ENCODE data around the gene H6PD. TPM values are rescaled to one million over a fixed set of nuclear protein-coding genes. Genes with fewer than 3 reads are reported as not detected.

The H6PD gene
- total and polyA plus RNA-seq, 8 donors = 3.2 to 54.3 (median 22.7) TPM

- no peaks in the 10 kb centered on the region for H3K9me3 ChIP-seq
- 40 to 61% (median 44%) methylated on average over 3 of the region's 3 CpGs for WGBS, 5 donors
- TF ChIP-seq POLR2A (IDR thresholded peaks at IDR 0.05) (no peak), CTCF (IDR thresholded peaks at IDR 0.05) (no peak), EP300 (IDR thresholded peaks at IDR 0.05) (no peak), POLR2AphosphoS5 (IDR thresholded peaks at IDR 0.05) (no peak)
- peaks cover 60 to 100% (median 82%) of the 10 kb centered on the region in 4 donors for H3K4me1 ChIP-seq
- no peaks in the 10 kb centered on the region for H3K27me3 ChIP-seq
- H3K4me3 ChIP-seq = peak overlapping the region in 1 of 4 donors; percentile 29
- peaks cover 10 to 58% (median 42%) of the 10 kb centered on the region in 4 donors for H3K36me3 ChIP-seq
- H3K27ac ChIP-seq = peak overlapping the region; percentile 68 to 84 (median 73)
- intact Hi-C loops (cut with DNase I; ENCODE audit: low total_unique reads) = no loop called here
- no peak for DNase-seq
These were observed 14.6 kb downstream of the H6PD start for GRCh38 chr1:9249263-9249533.

GRCh38 chr1:9249534-9250410 lies 15.2 kb downstream of the H6PD start:
- peak; percentile 64 to 67 for DNase-seq
- 41 to 59% (median 47%) methylated on average over 10 to 17 of the region's 17 CpGs for WGBS, 5 donors
- peaks cover 54 to 98% (median 78%) of the 10 kb centered on the region in 4 donors for H3K4me1 ChIP-seq

GRCh38 chr1:9250411-9251381 lies 16.1 kb downstream of the H6PD start:
- TF ChIP-seq EP300 (IDR thresholded peaks at IDR 0.05) (no peak), POLR2AphosphoS5 (IDR thresholded peaks at IDR 0.05) (peak in 1 of 3 donors; percentile 42)
- Histone ChIP-seq H3K36me3 (peaks cover 10 to 64% (median 43%) of the 10 kb centered on the region in 4 donors), H3K4me3 (peak overlapping the region in 1 of 4 donors; percentile 29), H3K9me3 (no peaks in the 10 kb centered on the region), H3K4me1 (peaks cover 46 to 89% (median 69%) of the 10 kb centered on the region in 4 donors), H3K27me3 (no peaks in the 10 kb centered on the region), H3K27ac (peak overlapping the region; percentile 68 to 84 (median 73))
- WGBS, 5 donors = 35 to 51% (median 48%) methylated on average over 19 to 21 of the region's 21 CpGs
- peak; percentile 50 to 60 for DNase-seq
- intact Hi-C loops (cut with DNase I; ENCODE audit: low total_unique reads) = no loop called here

More at GRCh38 chr1:9249534-9250410, 15.2 kb downstream of the H6PD start:
- Histone ChIP-seq H3K27me3 (no peaks in the 10 kb centered on the region), H3K36me3 (peaks cover 10 to 64% (median 45%) of the 10 kb centered on the region in 4 donors), H3K9me3 (no peaks in the 10 kb centered on the region), H3K4me3 (peak overlapping the region in 1 of 4 donors; percentile 29), H3K27ac (peak overlapping the region; percentile 68 to 84 (median 73))
- intact Hi-C loops (cut with DNase I; ENCODE audit: low total_unique reads) = no loop called here
- TF ChIP-seq EP300 (IDR thresholded peaks at IDR 0.05) (no peak), POLR2A (IDR thresholded peaks at IDR 0.05) (no peak), CTCF (IDR thresholded peaks at IDR 0.05) (peak in 5 of 7 experiments; percentile 39 to 65 (median 50)), POLR2AphosphoS5 (IDR thresholded peaks at IDR 0.05) (peak in 1 of 3 donors; percentile 10)

GRCh38 chr1:9251501-9251900 lies 16.9 kb downstream of the H6PD start:
- H3K27me3 ChIP-seq = no peaks in the 10 kb centered on the region
- peak overlapping the region in 1 of 4 donors; percentile 29 for H3K4me3 ChIP-seq
- WGBS, 5 donors = 28 to 60% (median 45%) methylated on average over 3 to 6 of the region's 6 CpGs
- intact Hi-C loops (cut with DNase I; ENCODE audit: low total_unique reads) = no loop called here
- no peak for DNase-seq
- peaks cover 10 to 65% (median 43%) of the 10 kb centered on the region in 4 donors for H3K36me3 ChIP-seq
- H3K27ac ChIP-seq = peak overlapping the region; percentile 68 to 84 (median 73)
- H3K9me3 ChIP-seq = no peaks in the 10 kb centered on the region
- TF ChIP-seq CTCF (IDR thresholded peaks at IDR 0.05) (no peak), EP300 (IDR thresholded peaks at IDR 0.05) (no peak), POLR2AphosphoS5 (IDR thresholded peaks at IDR 0.05) (no peak), POLR2A (IDR thresholded peaks at IDR 0.05) (no peak)
- H3K4me1 ChIP-seq = peaks cover 46 to 81% (median 66%) of the 10 kb centered on the region in 4 donors

Data from stomach (tissue), 9 donors.